OCI-LY1 (cell line): ENCODE measurements around the gene NEURL3.

Source experiments
- H2AFZ ChIP-seq: fragments of 200-600 bp; sonication (generic), shearing (Covaris generic); 2 replicates; pipeline ENCODE4 v1.6.0; 2014; ENCODE audit warnings: antibody characterized with exemption, mild to moderate bottlenecking, low read length
- H3F3A ChIP-seq: fragments of 200-600 bp; sonication (generic), shearing (Covaris generic); 2 replicates; pipeline ENCODE4 v1.6.0; 2014; ENCODE audit warnings: mild to moderate bottlenecking, antibody characterized with exemption, low read length, moderate library complexity; ENCODE audit not compliant: insufficient read depth
- H3K27ac ChIP-seq: fragments of 200-600 bp; sonication (generic); 2 replicates; pipeline ENCODE4 v1.5.1; 2014; ENCODE audit warnings: low read length, mixed run types, mild to moderate bottlenecking, low read depth; ENCODE audit not compliant: poor library complexity, severe bottlenecking
- H3K27me3 ChIP-seq: fragments of 200-600 bp; sonication (generic); 2 replicates; pipeline ENCODE4 v1.6.0; 2014; ENCODE audit warnings: antibody characterized with exemption, mild to moderate bottlenecking, low read length, moderate library complexity; ENCODE audit not compliant: insufficient read depth
- H3K36me3 ChIP-seq: fragments of 200-600 bp; sonication (generic); 2 replicates; pipeline ENCODE4 v1.6.1; 2014; ENCODE audit warnings: mild to moderate bottlenecking, antibody characterized with exemption, low read length, moderate library complexity, mixed read lengths; ENCODE audit not compliant: insufficient read depth
- H3K4me1 ChIP-seq: fragments of 200-600 bp; sonication (generic); 2 replicates; pipeline ENCODE4 v1.5.1; 2014; ENCODE audit warnings: mild to moderate bottlenecking, low read length, moderate library complexity; ENCODE audit not compliant: insufficient read depth, severe bottlenecking
- H3K4me2 ChIP-seq: fragments of 200-600 bp; sonication (generic), shearing (Covaris generic); 2 replicates; pipeline ENCODE4 v1.6.1; 2014; ENCODE audit warnings: low read length
- H3K4me3 ChIP-seq: fragments of 200-600 bp; sonication (generic); 2 replicates; pipeline ENCODE4 v1.5.1; 2014; ENCODE audit warnings: low read length, low read depth, mild to moderate bottlenecking, mixed read lengths; ENCODE audit not compliant: poor library complexity, severe bottlenecking
- H3K79me2 ChIP-seq: fragments of 200-600 bp; shearing (Covaris generic); 2 replicates; pipeline ENCODE4 v1.6.1; 2016; ENCODE audit warnings: mixed run types, low read length, mixed read lengths; ENCODE audit not compliant: insufficient read depth
- H3K9ac ChIP-seq: fragments of 200-600 bp; sonication (generic), shearing (Covaris generic); 2 replicates; pipeline ENCODE4 v1.6.1; 2014; ENCODE audit warnings: mild to moderate bottlenecking, low read length, mixed read lengths
- H3K9me2 ChIP-seq: fragments of 200-600 bp; sonication (generic), shearing (Covaris generic); 2 replicates; pipeline ENCODE4 v1.6.1; 2014; ENCODE audit warnings: low read depth, mild to moderate bottlenecking, low read length, mixed read lengths
- H3K9me3 ChIP-seq: fragments of 200-600 bp; shearing (Covaris generic); 2 replicates; pipeline ENCODE4 v1.6.1; 2014; ENCODE audit warnings: low read length, mixed read lengths
- H4K20me1 ChIP-seq: fragments of 200-600 bp; sonication (generic), shearing (Covaris generic); 2 replicates; pipeline ENCODE4 v1.6.0; 2016; ENCODE audit warnings: mild to moderate bottlenecking, low read length; ENCODE audit not compliant: insufficient read depth
- EZH2 ChIP-seq: fragments of 200-600 bp; sonication (generic), shearing (Covaris generic); IDR thresholded peaks from 2 replicates; pipeline ENCODE4 v1.8.0; 2017; ENCODE audit warnings: borderline replicate concordance, mixed run types, mild to moderate bottlenecking, antibody characterized with exemption, low read length, moderate library complexity, mixed read lengths
- TF ChIP-seq, protein P1 (sequence below): fragments of 200-600 bp; sonication (generic), shearing (Covaris generic); IDR thresholded peaks from 2 replicates; pipeline ENCODE4 v1.5.1; 2017; ENCODE audit warnings: mild to moderate bottlenecking, antibody characterized with exemption, low read length, moderate library complexity, mixed read lengths

Gene NEURL3

GRCh38 chr2:96520697-96521096 lies 15.5 kb upstream of the NEURL3 start:
- H3K27me3 ChIP-seq: peaks cover 11% of the 10 kb centered on the region
- no peaks in the 10 kb centered on the region for H3K9me2 ChIP-seq
- H3K36me3 ChIP-seq: no peaks in the 10 kb centered on the region; the same call in 1 of the 2 replicates
- H4K20me1 ChIP-seq: no peaks in the 10 kb centered on the region
- H3K27ac ChIP-seq: no peak overlapping the region
- no peak overlapping the region for H3K9ac ChIP-seq
- no peaks in the 10 kb centered on the region for H3F3A ChIP-seq
- H3K9me3 ChIP-seq: peaks cover 8% of the 10 kb centered on the region; the same call in 1 of the 2 replicates
- H3K4me1 ChIP-seq: no peaks in the 10 kb centered on the region
- H3K79me2 ChIP-seq: no peaks in the 10 kb centered on the region
- H3K4me3 ChIP-seq: no peak overlapping the region
- H3K4me2 ChIP-seq: no peak overlapping the region
- TF ChIP-seq EZH2: no peak
- TF ChIP-seq, protein P1, sequence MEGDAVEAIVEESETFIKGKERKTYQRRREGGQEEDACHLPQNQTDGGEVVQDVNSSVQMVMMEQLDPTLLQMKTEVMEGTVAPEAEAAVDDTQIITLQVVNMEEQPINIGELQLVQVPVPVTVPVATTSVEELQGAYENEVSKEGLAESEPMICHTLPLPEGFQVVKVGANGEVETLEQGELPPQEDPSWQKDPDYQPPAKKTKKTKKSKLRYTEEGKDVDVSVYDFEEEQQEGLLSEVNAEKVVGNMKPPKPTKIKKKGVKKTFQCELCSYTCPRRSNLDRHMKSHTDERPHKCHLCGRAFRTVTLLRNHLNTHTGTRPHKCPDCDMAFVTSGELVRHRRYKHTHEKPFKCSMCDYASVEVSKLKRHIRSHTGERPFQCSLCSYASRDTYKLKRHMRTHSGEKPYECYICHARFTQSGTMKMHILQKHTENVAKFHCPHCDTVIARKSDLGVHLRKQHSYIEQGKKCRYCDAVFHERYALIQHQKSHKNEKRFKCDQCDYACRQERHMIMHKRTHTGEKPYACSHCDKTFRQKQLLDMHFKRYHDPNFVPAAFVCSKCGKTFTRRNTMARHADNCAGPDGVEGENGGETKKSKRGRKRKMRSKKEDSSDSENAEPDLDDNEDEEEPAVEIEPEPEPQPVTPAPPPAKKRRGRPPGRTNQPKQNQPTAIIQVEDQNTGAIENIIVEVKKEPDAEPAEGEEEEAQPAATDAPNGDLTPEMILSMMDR: no peak
- no peak overlapping the region for H2AFZ ChIP-seq

DNA sequence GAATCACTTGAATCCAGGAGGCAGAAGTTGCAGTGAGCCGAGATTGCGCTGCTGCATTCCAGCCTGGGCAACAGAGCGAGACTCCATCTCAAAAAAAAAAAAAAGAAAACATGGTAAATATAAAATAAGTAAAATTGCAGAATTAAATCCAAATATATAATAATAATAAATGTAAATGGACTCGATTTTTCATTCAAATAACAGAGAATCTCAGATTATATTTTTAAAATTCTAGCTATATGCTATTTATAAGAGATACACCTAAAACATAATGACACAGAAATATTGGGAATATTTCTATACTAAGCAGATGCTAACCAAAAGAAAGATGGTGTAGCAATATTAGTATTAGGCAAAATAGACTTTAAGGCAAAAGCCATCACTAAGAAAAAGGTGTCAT lies 15.1 kb upstream of the NEURL3 start:
- no peaks in the 10 kb centered on the region for H4K20me1 ChIP-seq
- no peak overlapping the region for H2AFZ ChIP-seq
- H3K27ac ChIP-seq: no peak overlapping the region
- TF ChIP-seq, protein P1: no peak
- TF ChIP-seq EZH2: no peak
- H3K4me2 ChIP-seq: no peak overlapping the region
- H3F3A ChIP-seq: no peaks in the 10 kb centered on the region
- no peak overlapping the region for H3K9ac ChIP-seq
- H3K36me3 ChIP-seq: no peaks in the 10 kb centered on the region; the same call in 1 of the 2 replicates
- no peaks in the 10 kb centered on the region for H3K79me2 ChIP-seq
- no peaks in the 10 kb centered on the region for H3K9me2 ChIP-seq
- H3K4me3 ChIP-seq: no peak overlapping the region
- no peaks in the 10 kb centered on the region for H3K4me1 ChIP-seq
- peaks cover 10% of the 10 kb centered on the region for H3K27me3 ChIP-seq
- H3K9me3 ChIP-seq: peaks cover 8% of the 10 kb centered on the region; the same call in 1 of the 2 replicates

GRCh38 chr2:96517079-96517478 lies 11.9 kb upstream of the NEURL3 start:
- H3K9me3 ChIP-seq: peaks cover 8% of the 10 kb centered on the region; the same call in 1 of the 2 replicates
- no peak overlapping the region for H2AFZ ChIP-seq
- no peaks in the 10 kb centered on the region for H3K9me2 ChIP-seq
- H3K4me1 ChIP-seq: no peaks in the 10 kb centered on the region
- H3K79me2 ChIP-seq: no peaks in the 10 kb centered on the region
- no peaks in the 10 kb centered on the region; the same call in 1 of the 2 replicates for H3K36me3 ChIP-seq
- H4K20me1 ChIP-seq: no peaks in the 10 kb centered on the region
- no peaks in the 10 kb centered on the region for H3K27me3 ChIP-seq
- no peak overlapping the region for H3K4me3 ChIP-seq
- no peaks in the 10 kb centered on the region for H3F3A ChIP-seq
- no peak overlapping the region for H3K9ac ChIP-seq
- no peak overlapping the region for H3K27ac ChIP-seq
- TF ChIP-seq, protein P1: no peak
- TF ChIP-seq EZH2: no peak
- no peak overlapping the region for H3K4me2 ChIP-seq
